GM12878 (cell line): ENCODE measurements around the gene GET3. TPM values are rescaled to one million over a fixed set of nuclear protein-coding genes. Genes with fewer than 3 reads are reported as not detected.

Source experiments
- ATAC-seq: fragments of 200-7000 bp; cut with Tn5 transposase; 3 replicates; pipeline ENCODE4 v1.9.1; 2020; ENCODE audit warnings: mild to moderate bottlenecking, moderate library complexity
- BruUV-seq: library from RNA; stranded (reverse); fragments of 400-500 nt; replicated peaks from 2 replicates; lab custom pipeline; 2021; lab: Mats Ljungman, UMichigan
- CTCF ChIA-PET: fragments of 300-600 bp; sonication (Branson Sonifier 250); formaldehyde crosslinking; extraction: SDS; loops from one replicate; lab custom pipeline; 2021; ENCODE audit warnings: inconsistent platforms; lab: Yijun Ruan, JAX
- POLR2A ChIA-PET: fragments of 350-600 bp; formaldehyde crosslinking; extraction: SDS; loops from one replicate; lab custom pipeline; 2021; ENCODE audit warnings: inconsistent platforms; lab: Charles Lee
- RAD21 ChIA-PET: fragments of 300-600 bp; sonication (Branson Sonifier 250); formaldehyde crosslinking; loops from one replicate; lab custom pipeline; 2023; ENCODE audit warnings: antibody characterized with exemption; ENCODE audit not compliant: unreplicated experiment; lab: Charles Lee
- SMC1A ChIA-PET: fragments of 300-600 bp; sonication (Branson Sonifier 250); formaldehyde crosslinking; loops from one replicate; lab custom pipeline; 2023; ENCODE audit not compliant: unreplicated experiment, uncharacterized antibody; lab: Charles Lee
- DNase-seq: peaks from one replicate; pipeline ENCODE4 v3.0.0-alpha.2; 2011; ENCODE audit warnings: low read depth, low spot score
- FAIRE-seq: peaks from 3 replicates; lab custom pipeline; 2011; peaks lifted over from hg19 to GRCh38; lab: Jason Lieb, UNC
- H2AFZ ChIP-seq: 2 replicates; pipeline ENCODE4 v1.6.0; 2011; ENCODE audit warnings: low read depth, low read length, control low read depth; ENCODE audit not compliant: control insufficient read depth
- H3K27ac ChIP-seq: 2 replicates; pipeline ENCODE4 v1.5.1; 2011; ENCODE audit warnings: control low read depth; ENCODE audit not compliant: control insufficient read depth, insufficient read depth
- H3K27me3 ChIP-seq, 2 experiments: replicated peaks in 1 of 2; 2 replicates each; pipeline versions ENCODE4 v1.6.0 to v1.6.1; 2011; ENCODE audit warnings: low read length in 1 of 2; ENCODE audit not compliant: control insufficient read depth in 2 of 2, insufficient read depth in 2 of 2
- H3K36me3 ChIP-seq, 2 experiments: 2 replicates each; pipeline ENCODE4 v1.5.1; 2011; ENCODE audit warnings: low read length in 1 of 2; ENCODE audit not compliant: control insufficient read depth in 2 of 2, insufficient read depth in 2 of 2
- H3K4me1 ChIP-seq: 2 replicates; pipeline ENCODE4 v1.6.1; 2011; ENCODE audit warnings: mild to moderate bottlenecking, low read length, moderate library complexity, mixed read lengths; ENCODE audit not compliant: control insufficient read depth, insufficient read depth
- H3K4me2 ChIP-seq: 2 replicates; pipeline ENCODE4 v1.6.0; 2011; ENCODE audit warnings: control low read depth; ENCODE audit not compliant: control insufficient read depth, insufficient read depth
- H3K4me3 ChIP-seq: fragments of 200-600 bp; sonication (generic); 2 replicates; pipeline ENCODE4 v1.5.1; 2016
- H3K79me2 ChIP-seq: 2 replicates; pipeline ENCODE4 v1.6.0; 2011; ENCODE audit warnings: low read length; ENCODE audit not compliant: control insufficient read depth, insufficient read depth
- H3K9ac ChIP-seq: 2 replicates; pipeline ENCODE4 v1.8.0; 2011; ENCODE audit warnings: low read length, control low read depth, mixed read lengths; ENCODE audit not compliant: control insufficient read depth, insufficient read depth
- H3K9me3 ChIP-seq: replicated peaks from 3 replicates; pipeline ENCODE4 v1.5.1; 2011; ENCODE audit warnings: mild to moderate bottlenecking, low read length; ENCODE audit not compliant: control insufficient read depth, insufficient read depth
- H4K20me1 ChIP-seq: 2 replicates; pipeline ENCODE4 v1.6.0; 2011; ENCODE audit not compliant: control insufficient read depth, insufficient read depth
- CBX5 ChIP-seq: sonication (generic); IDR thresholded peaks from 2 replicates; pipeline ENCODE4 v1.6.1; 2016; ENCODE audit warnings: low read depth, moderate library complexity, mild to moderate bottlenecking, inconsistent platforms
- EED ChIP-seq: sonication (generic); IDR thresholded peaks from 2 replicates; pipeline ENCODE4 v1.6.1; 2016; ENCODE audit warnings: antibody characterized with exemption, low read depth
- SPI1 ChIP-seq: IDR thresholded peaks from 2 replicates; pipeline ENCODE4 v1.6.1; 2011; ENCODE audit warnings: low read depth, mild to moderate bottlenecking, low read length, moderate library complexity, borderline replicate concordance; ENCODE audit not compliant: insufficient read depth
- STAT3 ChIP-seq: IDR thresholded peaks from 2 replicates; pipeline ENCODE4 v1.6.1; 2011; ENCODE audit warnings: low read depth, low read length, improper control_type of control experiment
- TAF1 ChIP-seq: IDR thresholded peaks from 2 replicates; pipeline ENCODE4 v1.6.1; 2011; ENCODE audit warnings: mild to moderate bottlenecking, low read depth, low read length, borderline replicate concordance
- ZBTB11 ChIP-seq: fragments of 450-650 bp; formaldehyde crosslinking; IDR thresholded peaks from 2 replicates; pipeline ENCODE4 v1.5.0; 2022; ENCODE audit warnings: mild to moderate bottlenecking, missing genetic modification characterization
- ZBTB40 ChIP-seq: fragments of 450-650 bp; IDR thresholded peaks from 2 replicates; pipeline ENCODE4 v1.6.1; 2016; ENCODE audit warnings: mild to moderate bottlenecking, moderate library complexity, borderline replicate concordance
- ZNF207 ChIP-seq: fragments of 450-650 bp; IDR thresholded peaks from 2 replicates; pipeline ENCODE4 v1.6.1; 2014; ENCODE audit warnings: antibody characterized with exemption, mild to moderate bottlenecking, borderline replicate concordance
- ZNF274 ChIP-seq: IDR thresholded peaks from one replicate; pipeline ENCODE4 v1.8.0; 2011; ENCODE audit not compliant: insufficient read length, insufficient read depth
- WGBS: methylation state at CpG from one replicate; pipeline ENCODE4 v1.1.6; 2016; ENCODE audit warnings: low lambda C conversion rate; ENCODE audit not compliant: insufficient replicate concordance, insufficient coverage; ENCODE audit errors: missing lambda C conversion rate; 5-methylcytosine and 5-hydroxymethylcytosine counted together
- in situ Hi-C: fragments of 300-500 bp; cut with MboI; formaldehyde crosslinking; loops from 9 replicates; pipeline ENCODE4 v1.14.3; 2018; ENCODE audit warnings: mixed read lengths
- intact Hi-C: fragments of 100-400 bp; cut with micrococcal nuclease; formaldehyde crosslinking; loops from one replicate; pipeline ENCODE4 v1.14.2; 2022; ENCODE audit not compliant: unreplicated experiment
- polyA plus RNA-seq, 11 experiments: library from polyadenylated mRNA; depleted of rRNA in 4 of 11; unstranded in 6 of 11; stranded (reverse) in 5 of 11; fragments of >200 nt; fragmentation: Nextera tagmentation in 4 of 11; fragmentation: Illumina TruSeq in 1 of 11; extraction: Ambion mirVana in 4 of 11; extraction: Trizol in 1 of 11; gene quantifications; 1 replicate in 1 of 11; 2 replicates in 10 of 11; pipeline versions ENCODE4 v1.2.1 to v1.2.3, GENCODE V29; 2011 to 2016; ENCODE audit warnings: inconsistent platforms in 2 of 11, missing spikeins in 2 of 11, low read depth in 1 of 11
- total RNA-seq, 4 experiments: library from RNA; depleted of rRNA in 3 of 4; stranded (reverse); fragments of >200 nt in 3 of 4; fragmentation: Illumina TruSeq in 1 of 4; extraction: Trizol in 1 of 4; gene quantifications; 2 replicates each; pipeline versions ENCODE4 v1.2.1 to v1.2.3, GENCODE V29; 2013 to 2021

Gene GET3
- total and polyA plus RNA-seq, 10 of the 15 experiments (the other 5 are each of a cell fraction or from before 2014, with no cell fraction given): 14.5 to 144 (median 97.2) TPM

GRCh38 chr19:12711187-12711586 is 26.1 kb upstream of the GET3 start:
- Histone ChIP-seq H3K4me2 (no peak overlapping the region), H3K9me3 (no peaks in the 10 kb centered on the region), H3K27me3 (no peaks in the 10 kb centered on the region), H3K9ac (no peak overlapping the region), H3K4me1 (no peaks in the 10 kb centered on the region), H3K27ac (no peak overlapping the region), H2AFZ (no peak overlapping the region), H4K20me1 (no peaks in the 10 kb centered on the region), H3K79me2 (no peaks in the 10 kb centered on the region), H3K4me3 (no peak overlapping the region), H3K36me3 (peaks cover 24 to 33% of the 10 kb centered on the region in 2 experiments)
- no peak for FAIRE-seq
- BruUV-seq: no TSS peak
- WGBS: 94% methylated on average over 17 of the region's 17 CpGs
- ChIA-PET RAD21 (no interaction called here), CTCF (interaction anchor here (1.1 kb wide), 1 partner anchor 49 kb away, joined by 4 read pairs; no protein-coding TSS in a partner anchor), SMC1A (interaction anchor here (0.6 kb wide), 1 partner anchor 56 kb away, joined by 5 read pairs; no protein-coding TSS in a partner anchor), POLR2A (no interaction called here)
- no peak for ATAC-seq
- no peak for DNase-seq
- intact Hi-C loops: no loop called here
- in situ Hi-C loops: no loop called here
- TF ChIP-seq CBX5: no peak
- TF ChIP-seq STAT3: no peak
- no peak for TF ChIP-seq ZNF207
- TF ChIP-seq EED: no peak
- no peak for TF ChIP-seq SPI1
- no peak for TF ChIP-seq TAF1
- no peak for TF ChIP-seq ZNF274
- TF ChIP-seq ZBTB11: no peak
- TF ChIP-seq ZBTB40: no peak
